H1 (cell line): ENCODE measurements around the gene CRKL. TPM values are rescaled to one million over a fixed set of nuclear protein-coding genes. Genes with fewer than 3 reads are reported as not detected.

ENCODE experiments used
- ATF3 ChIP-seq: IDR thresholded peaks from 2 replicates; pipeline ENCODE4 v1.6.1; 2011; ENCODE audit warnings: low read depth, mild to moderate bottlenecking, low read length; ENCODE audit not compliant: insufficient read depth
- BRCA1 ChIP-seq: IDR thresholded peaks from 2 replicates; pipeline ENCODE4 v1.6.1; 2012; ENCODE audit warnings: low read depth, low read length, improper control_type of control experiment
- CEBPB ChIP-seq: IDR thresholded peaks from 2 replicates; pipeline ENCODE4 v1.6.1; 2012; ENCODE audit warnings: low read depth, low read length
- CHD2 ChIP-seq: IDR thresholded peaks from 2 replicates; pipeline ENCODE4 v1.6.1; 2012; ENCODE audit warnings: low read length, improper control_type of control experiment
- CTBP2 ChIP-seq: IDR thresholded peaks from 2 replicates; pipeline ENCODE4 v1.7.0; 2011; ENCODE audit warnings: borderline replicate concordance, mild to moderate bottlenecking, moderate library complexity, mixed read lengths, low read length; ENCODE audit not compliant: insufficient read depth, insufficient read length
- EZH2 ChIP-seq: fragments of 200-600 bp; sonication (generic); IDR thresholded peaks from 2 replicates; pipeline ENCODE4 v1.7.1; 2012; ENCODE audit warnings: low read depth, mild to moderate bottlenecking, moderate library complexity, low read length, inconsistent platforms; ENCODE audit not compliant: severe bottlenecking
- FOSL1 ChIP-seq: IDR thresholded peaks from 2 replicates; pipeline ENCODE4 v1.6.1; 2011; ENCODE audit warnings: mild to moderate bottlenecking, low read depth, low read length, moderate library complexity; ENCODE audit not compliant: insufficient read depth
- HDAC2 ChIP-seq, 2 experiments: fragments of 300-600 bp in 1 of 2; sonication (generic) in 1 of 2; IDR thresholded peaks; 2 replicates each; pipeline ENCODE4 v1.6.1; 2011 to 2012; ENCODE audit warnings: low read depth in 2 of 2, low read length in 2 of 2, mild to moderate bottlenecking in 2 of 2, moderate library complexity in 2 of 2, borderline replicate concordance in 1 of 2, inconsistent platforms in 1 of 2
- MAX ChIP-seq: IDR thresholded peaks from 2 replicates; pipeline ENCODE4 v1.6.1; 2012; ENCODE audit warnings: inconsistent platforms
- POLR2A ChIP-seq, 2 experiments: IDR thresholded peaks; 1 replicate in 1 of 2; 2 replicates in 1 of 2; pipeline ENCODE4 v1.6.1; 2011; ENCODE audit warnings: low read depth in 2 of 2, low read length in 2 of 2, mild to moderate bottlenecking in 2 of 2; ENCODE audit errors: control extremely low read depth in 1 of 2
- POLR2AphosphoS5 ChIP-seq: IDR thresholded peaks from 2 replicates; pipeline ENCODE4 v1.6.1; 2011; ENCODE audit warnings: low read depth, low read length
- SP4 ChIP-seq: IDR thresholded peaks from 2 replicates; pipeline ENCODE4 v1.6.1; 2012; ENCODE audit warnings: low read length, inconsistent platforms
- TAF7 ChIP-seq: optimal IDR thresholded peaks from 2 replicates; pipeline ENCODE3; 2011; ENCODE audit warnings: low read depth, mild to moderate bottlenecking, inconsistent platforms, low read length, moderate library complexity, borderline replicate concordance
- TBP ChIP-seq: IDR thresholded peaks from 2 replicates; pipeline ENCODE4 v1.6.1; 2011; ENCODE audit warnings: low read depth, low read length, improper control_type of control experiment
- ZNF274 ChIP-seq: IDR thresholded peaks from 2 replicates; pipeline ENCODE4 v1.7.0; 2012; ENCODE audit warnings: low read length, borderline replicate concordance; ENCODE audit errors: extremely low read depth
- polyA plus RNA-seq, 7 experiments: library from polyadenylated mRNA; depleted of rRNA in 3 of 7; stranded (reverse) in 5 of 7; unstranded in 2 of 7; fragments of >200 nt in 5 of 7; fragments of 200-250 nt in 2 of 7; gene quantifications; 1 replicate in 5 of 7; 2 replicates in 1 of 7; 4 replicates in 1 of 7; pipeline versions ENCODE4 v1.2.1 to v1.2.3, GENCODE V29; 2011 to 2013; ENCODE audit warnings: missing spikeins in 2 of 7, mixed read lengths in 2 of 7
- total RNA-seq: library from RNA; stranded (reverse); fragmentation: NEBNext Ultra II Directional; extraction: Animal tissue kit (Norgen Biotek cat#: 25700); gene quantifications from 2 replicates; pipeline ENCODE4 v1.2.1, GENCODE V29; 2021
- TF ChIP-seq, protein P1 (sequence below): IDR thresholded peaks from 2 replicates; pipeline ENCODE4 v1.6.1; 2012; ENCODE audit warnings: low read length, inconsistent platforms
- TF ChIP-seq, protein P2 (sequence below): IDR thresholded peaks from 2 replicates; pipeline ENCODE4 v1.6.1; 2011; ENCODE audit warnings: low read length, improper control_type of control experiment

Gene CRKL
- total and polyA plus RNA-seq, 2 of the 8 experiments (the other 6 are each of a cell fraction or from before 2014, with no cell fraction given) = 34.5 to 94.5 TPM

GRCh38 chr22:20916916-20917810, at the start of gene CRKL (continued):
- TF ChIP-seq ATF3 (no peak), POLR2AphosphoS5 (peak; percentile 87), TAF7 (peak; percentile 83), BRCA1 (no peak), FOSL1 (no peak), EZH2 (no peak), SP4 (0 out of 2 replicates have a peak, but pooled peaks have one; percentile 7), MAX (peak; percentile 84), CTBP2 (peak; percentile 73), CEBPB (peak; percentile 26), HDAC2 (IDR thresholded peaks at IDR 0.05; ENCODE audit: borderline replicate concordance in 1 of 2, low read depth in 2 of 2, low read length in 2 of 2) (peak in 1 of 2 experiments; percentile 54; a peak in 2 of 4 replicates), TBP (peak; percentile 85), POLR2A (IDR thresholded peaks at IDR 0.05; ENCODE audit: control extremely low read depth in 1 of 2, low read depth in 2 of 2, low read length in 2 of 2) (peak; percentile 71 to 86), CHD2 (peak; percentile 52; the same call in 1 of the 2 replicates), ZNF274 (no peak)
- TF ChIP-seq, protein P1, sequence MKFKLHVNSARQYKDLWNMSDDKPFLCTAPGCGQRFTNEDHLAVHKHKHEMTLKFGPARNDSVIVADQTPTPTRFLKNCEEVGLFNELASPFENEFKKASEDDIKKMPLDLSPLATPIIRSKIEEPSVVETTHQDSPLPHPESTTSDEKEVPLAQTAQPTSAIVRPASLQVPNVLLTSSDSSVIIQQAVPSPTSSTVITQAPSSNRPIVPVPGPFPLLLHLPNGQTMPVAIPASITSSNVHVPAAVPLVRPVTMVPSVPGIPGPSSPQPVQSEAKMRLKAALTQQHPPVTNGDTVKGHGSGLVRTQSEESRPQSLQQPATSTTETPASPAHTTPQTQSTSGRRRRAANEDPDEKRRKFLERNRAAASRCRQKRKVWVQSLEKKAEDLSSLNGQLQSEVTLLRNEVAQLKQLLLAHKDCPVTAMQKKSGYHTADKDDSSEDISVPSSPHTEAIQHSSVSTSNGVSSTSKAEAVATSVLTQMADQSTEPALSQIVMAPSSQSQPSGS = no peak
- TF ChIP-seq, protein P2, sequence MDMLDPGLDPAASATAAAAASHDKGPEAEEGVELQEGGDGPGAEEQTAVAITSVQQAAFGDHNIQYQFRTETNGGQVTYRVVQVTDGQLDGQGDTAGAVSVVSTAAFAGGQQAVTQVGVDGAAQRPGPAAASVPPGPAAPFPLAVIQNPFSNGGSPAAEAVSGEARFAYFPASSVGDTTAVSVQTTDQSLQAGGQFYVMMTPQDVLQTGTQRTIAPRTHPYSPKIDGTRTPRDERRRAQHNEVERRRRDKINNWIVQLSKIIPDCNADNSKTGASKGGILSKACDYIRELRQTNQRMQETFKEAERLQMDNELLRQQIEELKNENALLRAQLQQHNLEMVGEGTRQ = no peak
